GM21515 (cell line): ENCODE results near the gene ARHGAP42.

ENCODE experiments used
- ATAC-seq: cut with Tn5 transposase; IDR thresholded peaks from one replicate; pipeline ENCODE4 v1.9.1; 2021; ENCODE audit not compliant: unreplicated experiment

ARHGAP42 gene

DNA sequence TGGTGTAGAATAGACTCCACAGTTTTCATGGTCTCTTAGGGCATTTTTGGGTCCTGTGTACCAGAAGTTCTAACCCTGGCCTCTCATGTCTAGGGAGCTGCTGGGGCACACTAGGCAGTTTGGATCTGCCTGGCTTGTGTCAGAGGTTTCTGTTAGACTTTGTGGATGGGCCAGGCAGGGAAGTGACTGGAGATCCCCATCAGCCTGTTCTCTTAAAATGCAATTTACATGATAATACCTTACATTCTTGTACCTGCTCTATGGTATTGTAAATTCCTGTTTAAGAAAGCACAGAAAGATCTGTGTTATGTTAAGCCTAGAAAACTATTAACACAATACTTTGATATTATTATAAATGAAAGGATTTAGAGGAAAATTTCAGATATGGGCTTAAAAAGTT, 104.0 kb downstream of the ARHGAP42 start:
- ATAC-seq = no peak

DNA sequence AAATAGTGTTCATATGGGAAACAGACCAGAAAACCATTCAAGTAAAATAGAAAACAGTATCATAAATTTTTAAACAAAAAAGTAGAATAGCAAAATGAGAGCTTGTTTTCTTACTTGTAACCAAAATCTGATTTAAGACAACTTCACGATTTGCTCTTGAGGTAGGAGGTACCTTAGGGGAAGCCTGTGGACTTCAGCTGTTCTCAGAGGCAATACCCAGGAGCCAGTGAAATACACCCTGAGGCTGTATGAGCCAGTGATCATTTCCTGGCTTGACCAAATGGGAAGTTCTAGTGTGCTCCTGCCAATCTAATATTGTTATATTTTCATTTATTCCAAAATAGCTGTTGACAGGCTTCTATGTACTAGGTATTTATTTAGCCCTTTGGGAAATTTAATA, 104.8 kb downstream of the ARHGAP42 start:
- no peak for ATAC-seq

- ATAC-seq = no peak
Observed at GRCh38 chr11:100793525-100793924, 106.4 kb downstream of the ARHGAP42 start.

DNA sequence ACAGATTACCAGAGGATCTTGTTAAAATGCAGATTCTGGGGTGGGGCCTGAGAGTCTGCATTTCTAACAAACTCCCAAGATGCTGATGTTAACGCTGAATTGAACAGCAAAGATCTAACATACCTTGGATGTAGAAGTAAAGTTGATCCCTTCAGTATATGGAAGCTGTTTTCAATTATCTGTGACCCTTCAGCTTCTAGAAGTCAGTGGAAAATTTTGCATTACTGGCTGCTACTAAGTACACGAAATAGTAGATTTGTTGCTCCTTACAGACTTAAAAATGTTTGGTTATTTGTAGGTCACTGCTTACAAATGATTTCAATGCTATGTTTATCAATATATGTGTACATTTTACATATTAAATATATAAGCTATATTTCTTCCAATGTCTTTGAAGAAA, 107.4 kb downstream of the ARHGAP42 start:
- ATAC-seq = no peak

DNA sequence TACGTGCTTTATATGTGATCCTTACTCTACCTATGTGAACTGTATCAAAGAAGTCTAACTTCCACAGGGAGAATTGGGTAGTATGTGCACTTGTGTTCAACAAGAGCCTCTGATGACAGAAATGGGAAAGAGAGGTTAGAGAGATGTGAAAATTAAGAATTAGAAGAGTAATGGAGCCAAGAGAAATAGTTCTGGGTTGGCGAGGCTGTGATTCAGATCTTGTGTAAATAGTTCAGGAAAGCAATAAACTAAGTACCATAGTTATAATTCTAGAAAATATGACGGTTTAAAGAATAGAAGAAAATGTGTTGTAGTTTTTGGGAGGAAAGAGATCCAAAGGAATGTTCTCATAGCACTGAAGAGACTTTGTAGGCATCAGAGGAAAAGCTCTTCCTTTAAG, 112.4 kb downstream of the ARHGAP42 start:
- ATAC-seq = no peak

DNA sequence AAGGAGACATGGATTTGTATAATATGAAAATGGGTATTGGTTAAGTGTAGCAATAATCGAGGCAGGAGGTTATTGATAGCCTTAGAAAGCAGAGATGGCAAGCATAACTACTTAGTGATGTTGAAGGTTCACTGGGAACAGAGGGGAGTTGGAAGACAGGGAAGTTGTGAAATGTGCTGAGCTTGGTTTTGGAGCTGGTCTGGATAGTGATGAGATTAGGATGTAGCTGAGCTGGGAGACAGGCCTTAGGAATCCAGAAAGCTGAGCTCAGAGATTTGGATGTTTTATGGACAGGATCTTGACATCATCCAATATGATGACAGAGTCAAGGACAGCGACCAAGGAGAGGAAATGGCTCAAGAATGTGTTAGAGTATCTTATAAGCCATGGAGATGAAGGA, 113.1 kb downstream of the ARHGAP42 start:
- ATAC-seq = no peak

- no peak for ATAC-seq
Observed at GRCh38 chr11:100801225-100801999, 114.3 kb downstream of the ARHGAP42 start.

- ATAC-seq = no peak
Observed at GRCh38 chr11:100805506-100806199, 118.6 kb downstream of the ARHGAP42 start.

DNA sequence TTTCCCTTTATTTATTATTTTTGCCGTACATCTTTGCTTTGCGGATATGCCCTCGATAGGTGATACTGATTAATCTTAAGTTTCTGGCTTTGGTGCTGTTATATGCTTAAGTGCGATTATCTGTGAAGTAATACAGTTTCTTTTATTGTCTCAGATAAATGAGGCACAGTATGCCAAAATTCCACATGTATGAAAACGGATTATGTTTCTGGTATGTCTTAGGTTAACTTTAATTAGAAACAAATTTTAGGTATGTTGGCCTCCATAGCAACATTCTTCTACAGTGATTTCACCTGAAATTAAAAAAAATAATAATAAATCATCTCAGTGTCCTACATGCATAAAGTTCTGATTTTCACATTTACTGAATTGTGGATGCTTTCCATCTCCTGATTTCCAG, 119.2 kb downstream of the ARHGAP42 start:
- no peak for ATAC-seq

DNA sequence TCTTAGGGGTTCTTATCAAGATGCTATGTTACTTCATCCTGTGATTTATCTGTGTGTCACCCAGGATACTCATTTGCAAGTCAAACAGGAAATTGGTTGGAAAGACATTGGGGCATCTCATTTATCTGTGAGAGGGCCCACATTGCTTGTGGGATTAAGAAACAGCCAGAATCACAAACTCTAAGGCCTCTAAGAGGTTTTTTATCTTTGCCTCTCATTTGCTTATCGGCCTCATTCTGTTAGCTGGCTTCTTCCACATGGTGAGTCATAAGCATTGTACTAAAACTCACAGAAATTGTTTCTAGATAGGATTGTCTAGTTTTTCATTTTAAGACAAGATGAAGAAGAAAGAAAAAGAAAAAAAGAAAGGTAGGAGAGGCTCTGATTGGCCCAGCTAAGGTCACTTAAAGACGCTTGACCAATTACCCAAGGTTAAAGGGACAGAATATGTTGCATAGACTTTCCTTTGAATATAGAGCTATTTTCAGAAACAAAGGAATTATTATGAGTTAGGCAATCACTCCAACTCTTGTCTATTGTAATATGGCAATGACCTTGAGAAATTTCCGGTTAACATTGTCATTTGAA, 121.9 kb downstream of the ARHGAP42 start:
- ATAC-seq = no peak

DNA sequence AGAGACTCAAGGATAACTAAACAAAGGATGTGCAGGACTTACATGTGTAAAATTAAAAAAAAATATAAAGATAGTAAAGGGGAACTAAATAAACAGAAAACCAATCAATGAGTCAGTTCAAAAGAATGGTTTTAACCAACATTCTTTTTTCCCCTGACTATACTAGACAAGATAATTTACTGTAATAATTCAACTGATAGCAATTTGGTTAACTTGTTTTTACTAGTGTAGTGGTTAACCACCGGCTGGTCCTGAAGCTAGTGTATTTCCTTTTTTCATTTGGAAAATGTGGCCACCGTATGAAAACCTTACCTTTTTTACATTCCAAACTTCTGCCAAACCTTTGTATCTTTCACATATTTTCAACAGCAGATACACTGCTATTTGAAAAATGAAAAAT, 123.1 kb downstream of the ARHGAP42 start:
- ATAC-seq = no peak

GRCh38 chr11:100810666-100811065, 123.6 kb downstream of the ARHGAP42 start:
- no peak for ATAC-seq

GRCh38 chr11:100812517-100812916, 125.4 kb downstream of the ARHGAP42 start:
- no peak for ATAC-seq

DNA sequence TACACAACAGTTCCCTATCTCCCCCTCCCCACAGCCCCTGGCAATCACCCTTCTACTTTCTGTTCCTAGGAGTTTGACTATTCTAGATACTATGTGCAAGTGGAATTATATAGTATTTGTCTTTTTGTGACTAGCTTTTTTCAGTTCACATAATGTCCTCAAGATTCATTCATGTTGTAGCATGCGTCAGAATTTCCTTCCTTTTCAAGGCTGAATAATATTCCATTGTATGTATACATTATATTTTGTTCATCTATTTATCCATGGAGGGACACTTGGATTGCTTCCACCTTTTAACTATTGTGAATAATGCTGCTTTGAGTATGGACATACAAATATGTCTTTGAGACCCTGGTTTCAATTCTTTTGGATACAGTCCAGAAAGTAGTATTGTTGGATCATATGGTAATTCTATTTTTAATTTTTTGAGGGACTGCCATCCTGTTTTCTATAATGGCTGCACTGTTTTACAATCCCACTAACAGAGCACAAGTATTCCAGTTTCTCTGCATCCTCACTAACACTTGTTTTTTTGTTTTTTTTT, 128.8 kb downstream of the ARHGAP42 start:
- no peak for ATAC-seq

DNA sequence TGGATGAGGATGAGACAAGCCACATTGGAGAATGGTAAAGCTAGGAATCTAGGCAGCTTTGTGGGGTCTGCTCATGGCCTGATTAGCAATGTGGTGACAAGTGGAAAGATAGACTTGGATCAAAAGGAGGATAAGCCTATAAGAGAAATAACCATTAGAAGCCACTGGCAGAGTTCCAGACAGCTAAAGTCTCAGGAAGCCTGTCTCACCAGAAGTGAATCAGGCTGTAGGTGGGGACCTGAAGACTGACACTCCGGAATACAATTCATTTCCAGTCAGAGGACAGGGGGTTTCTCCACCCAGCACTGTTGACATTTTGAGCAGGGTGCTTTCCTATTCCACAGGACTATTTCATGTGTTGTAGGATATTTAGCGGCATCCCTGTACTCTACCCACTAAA, 129.7 kb downstream of the ARHGAP42 start:
- ATAC-seq = no peak

DNA sequence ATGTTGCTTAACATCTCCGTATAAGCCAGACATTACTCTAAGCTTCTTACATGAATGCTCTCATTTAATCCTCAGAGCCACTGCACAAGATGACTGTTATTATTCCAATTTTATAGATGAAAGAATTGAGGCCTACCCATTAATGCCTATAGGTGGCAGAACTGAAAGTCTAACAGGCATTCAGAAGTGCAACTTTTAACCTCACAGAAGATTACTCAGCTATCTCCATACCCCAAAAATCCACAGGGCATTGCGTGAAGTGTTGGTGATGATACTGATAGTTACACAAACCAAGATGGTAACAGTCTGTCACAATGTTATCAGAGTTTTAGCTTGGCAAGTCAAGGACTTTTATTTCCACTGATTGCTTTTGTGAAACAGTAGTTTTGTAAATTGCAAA, 130.5 kb downstream of the ARHGAP42 start:
- ATAC-seq = no peak

GRCh38 chr11:100820621-100821020, 133.5 kb downstream of the ARHGAP42 start:
- no peak for ATAC-seq

DNA sequence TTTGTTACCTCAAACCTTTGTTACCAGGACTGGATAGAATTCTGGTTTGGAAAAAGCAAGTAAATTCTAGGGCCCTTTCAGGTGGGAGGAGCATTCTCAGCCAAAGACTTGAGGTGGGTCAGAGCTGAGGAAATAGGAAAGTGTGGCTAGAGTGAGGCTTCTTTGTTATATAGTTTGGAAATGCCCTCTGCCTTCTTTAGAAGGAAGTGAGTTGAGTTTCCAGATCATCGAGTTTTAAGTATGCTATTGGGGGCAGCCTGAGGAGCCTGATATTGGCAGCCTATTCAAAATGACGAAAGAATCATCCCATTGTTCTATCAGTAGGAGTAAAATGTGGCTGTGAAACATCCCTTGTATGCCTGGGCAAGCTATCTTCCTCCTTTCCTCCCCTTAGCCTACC, 134.1 kb downstream of the ARHGAP42 start:
- ATAC-seq = no peak

DNA sequence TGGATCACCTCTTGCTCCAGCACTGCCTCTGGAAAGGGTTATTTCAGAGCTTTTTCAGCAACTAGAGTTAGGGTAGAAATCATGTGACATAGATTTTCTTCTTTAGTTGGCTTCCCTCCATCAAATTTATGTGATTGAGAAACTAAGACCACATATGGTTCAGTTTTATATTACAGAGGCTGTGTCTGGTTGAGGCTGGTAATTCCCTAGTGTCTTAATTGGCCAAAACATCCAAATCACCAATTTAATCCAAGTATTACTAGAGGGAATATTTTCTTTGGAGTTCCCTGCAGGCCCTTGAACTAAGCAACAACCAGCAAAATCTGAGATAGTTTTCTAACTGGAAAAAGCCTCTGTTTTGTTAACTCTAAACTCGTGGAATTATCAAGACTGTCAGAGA, 136.3 kb downstream of the ARHGAP42 start:
- no peak for ATAC-seq

GRCh38 chr11:100824041-100824809, 137.1 kb downstream of the ARHGAP42 start:
- no peak for ATAC-seq

- ATAC-seq = no peak
Observed at GRCh38 chr11:100825626-100826025, 138.5 kb downstream of the ARHGAP42 start.
